GM21367 (cell line): Measurements from ENCODE around the gene AMMECR1L.
"Not testable (repeated sequence)": the region's sequence is repeated elsewhere in the genome, so short reads cannot be mapped to it uniquely, and the experiment has no call there.

ENCODE experiments used
- ATAC-seq: cut with Tn5 transposase; IDR thresholded peaks from one replicate; pipeline ENCODE4 v1.9.1; 2021; ENCODE audit not compliant: unreplicated experiment

Gene AMMECR1L

DNA sequence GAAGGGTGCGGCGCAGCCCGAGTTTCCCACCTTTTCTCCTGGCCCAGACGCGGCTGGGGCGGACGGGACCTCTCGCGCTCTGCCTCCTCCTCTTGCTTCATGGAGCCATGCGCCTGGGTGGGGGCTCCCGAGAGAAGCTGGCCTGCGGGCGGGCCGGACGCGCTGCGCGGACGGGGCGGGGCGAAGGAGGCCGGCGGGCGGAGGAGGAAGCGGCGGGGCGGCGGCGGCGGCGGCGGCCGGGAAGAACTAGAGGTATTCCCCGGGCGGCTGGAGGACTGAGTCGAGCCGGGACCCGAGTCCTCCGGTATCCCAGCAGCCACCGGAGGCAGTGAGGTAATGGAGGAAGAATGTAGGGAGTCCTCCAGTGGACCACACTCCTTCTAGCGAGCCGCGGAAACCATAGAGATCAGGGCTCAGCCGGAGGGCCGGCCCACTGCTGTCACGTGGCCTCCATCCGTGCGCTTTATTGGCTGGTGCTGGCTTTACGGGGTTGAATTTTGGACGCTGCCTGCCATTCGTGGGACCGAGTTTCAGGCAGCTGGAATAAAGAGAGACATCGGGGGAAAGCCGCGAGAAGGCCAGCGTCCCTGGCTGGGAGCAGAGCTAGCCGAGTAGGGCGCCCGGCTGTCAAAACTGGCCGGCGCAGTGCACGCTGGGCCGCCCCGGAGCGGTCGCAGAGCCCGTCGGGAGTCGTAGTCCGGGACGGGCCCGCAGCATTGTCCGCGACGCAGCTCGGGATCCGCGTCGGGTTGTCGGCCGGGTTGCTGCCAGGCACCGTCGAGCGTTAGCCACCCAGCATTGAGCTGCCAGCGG lies at the start of gene AMMECR1L:
Gene AMMECR1L (minus strand): TSS at position 177 of the 813 bp plus-strand sequence. CDS start 11,722 bp downstream, outside the sequence.
- ATAC-seq = peak; percentile 84

DNA sequence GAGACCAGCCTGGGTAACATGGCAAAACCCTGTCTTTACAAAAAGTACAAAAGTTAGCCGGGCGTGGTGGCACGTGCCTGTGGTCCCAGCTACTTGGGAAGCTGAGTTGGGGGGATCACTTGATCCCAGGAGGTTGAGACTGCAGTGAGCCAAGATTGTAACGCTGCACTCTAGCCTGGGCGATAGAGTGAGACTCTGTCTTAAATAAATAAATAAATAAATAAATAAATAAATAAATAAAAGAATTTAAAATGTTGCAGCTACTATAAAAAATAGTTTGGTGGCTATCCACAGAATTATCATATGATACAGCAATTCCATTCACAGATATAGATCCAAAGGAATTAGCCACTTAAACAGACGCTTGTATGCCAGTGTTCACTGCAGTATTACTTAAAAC lies 49.6 kb upstream of the AMMECR1L start:
- no peak for ATAC-seq

DNA sequence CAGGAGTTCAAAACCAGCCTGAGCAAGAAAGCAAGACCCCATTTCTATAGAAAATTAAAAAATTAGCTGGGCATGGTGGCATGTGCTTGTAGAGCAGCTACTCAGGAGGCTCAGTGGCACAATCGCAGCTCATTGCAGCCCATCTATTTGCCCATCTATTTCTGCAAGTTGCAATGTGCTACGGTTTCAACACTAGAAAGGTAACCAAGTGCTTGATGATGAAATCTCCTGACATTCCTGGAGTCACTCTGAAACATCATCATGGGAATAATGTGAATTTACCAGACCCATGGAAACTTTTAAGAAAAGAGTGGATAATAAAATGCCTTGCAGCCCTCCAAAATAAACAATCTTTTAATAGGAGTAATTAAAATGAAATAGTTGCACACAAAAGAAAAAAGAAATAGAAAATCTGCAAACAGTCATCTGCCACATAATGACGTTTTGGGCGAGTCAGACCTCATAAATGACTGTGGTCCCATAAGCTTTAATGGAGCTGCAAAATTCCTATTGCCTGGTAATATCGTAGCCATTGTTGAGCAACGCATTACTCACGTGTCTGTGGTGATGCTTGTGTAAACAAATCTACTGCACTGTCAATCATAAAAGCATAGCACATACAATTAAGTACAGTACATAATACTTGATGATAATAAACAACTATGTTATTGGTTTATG lies 46.6 kb upstream of the AMMECR1L start:
- ATAC-seq = no peak

DNA sequence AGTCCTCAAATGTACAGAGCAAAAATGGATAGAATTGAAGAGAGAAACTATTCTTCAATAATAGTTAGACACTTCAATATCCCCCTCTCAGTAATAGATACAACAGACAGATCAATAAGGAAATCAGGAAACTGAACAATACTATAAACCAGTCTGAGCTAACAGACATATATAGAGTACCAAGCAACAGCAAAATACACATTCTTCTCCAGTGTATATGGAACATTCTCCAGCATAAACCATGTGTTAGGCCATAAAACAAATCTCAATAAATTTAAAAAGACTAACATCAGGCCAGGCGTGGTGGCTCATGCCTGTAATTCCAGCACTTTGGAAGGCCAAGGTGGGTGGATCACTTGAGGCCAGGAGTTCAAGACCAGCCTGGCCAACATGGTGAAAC lies 43.7 kb upstream of the AMMECR1L start:
- ATAC-seq = no peak

DNA sequence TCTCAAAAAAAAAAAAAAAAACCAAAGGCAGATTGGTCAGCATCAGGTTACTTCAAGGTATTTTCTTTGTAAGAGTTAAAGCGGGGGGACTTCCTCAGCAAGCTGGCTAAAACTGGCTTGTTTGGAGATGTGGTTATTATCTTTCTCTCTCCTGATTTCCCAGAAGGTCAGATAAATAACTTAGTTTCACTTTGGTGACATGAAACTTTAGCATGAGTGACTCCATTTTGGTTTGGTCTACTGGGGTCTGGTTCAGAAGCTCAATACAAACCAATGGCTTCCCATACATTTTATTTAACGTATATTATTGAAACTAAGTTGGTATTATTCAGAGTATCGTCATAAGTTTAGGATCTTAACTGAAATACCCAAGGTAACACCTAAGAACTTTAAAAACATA lies 41.6 kb upstream of the AMMECR1L start:
- no peak for ATAC-seq

DNA sequence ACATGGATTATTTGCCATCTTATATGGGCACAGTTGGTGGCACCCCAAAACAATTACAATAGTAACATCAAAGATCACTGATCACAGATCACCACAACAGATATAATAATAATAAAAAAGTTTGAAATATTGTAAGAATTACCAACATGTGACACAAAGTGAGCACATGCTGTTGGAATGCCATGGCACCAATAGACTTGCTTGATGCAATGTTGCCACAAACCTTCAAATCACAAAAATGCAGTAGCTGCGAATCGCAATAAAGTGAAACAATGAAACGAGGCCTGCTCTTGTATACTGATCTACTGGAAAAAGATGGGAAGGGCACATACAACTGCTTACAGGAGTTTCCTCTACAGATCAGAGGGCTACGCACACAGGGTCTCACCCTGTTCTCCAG lies 32.2 kb upstream of the AMMECR1L start:
- no peak for ATAC-seq

DNA sequence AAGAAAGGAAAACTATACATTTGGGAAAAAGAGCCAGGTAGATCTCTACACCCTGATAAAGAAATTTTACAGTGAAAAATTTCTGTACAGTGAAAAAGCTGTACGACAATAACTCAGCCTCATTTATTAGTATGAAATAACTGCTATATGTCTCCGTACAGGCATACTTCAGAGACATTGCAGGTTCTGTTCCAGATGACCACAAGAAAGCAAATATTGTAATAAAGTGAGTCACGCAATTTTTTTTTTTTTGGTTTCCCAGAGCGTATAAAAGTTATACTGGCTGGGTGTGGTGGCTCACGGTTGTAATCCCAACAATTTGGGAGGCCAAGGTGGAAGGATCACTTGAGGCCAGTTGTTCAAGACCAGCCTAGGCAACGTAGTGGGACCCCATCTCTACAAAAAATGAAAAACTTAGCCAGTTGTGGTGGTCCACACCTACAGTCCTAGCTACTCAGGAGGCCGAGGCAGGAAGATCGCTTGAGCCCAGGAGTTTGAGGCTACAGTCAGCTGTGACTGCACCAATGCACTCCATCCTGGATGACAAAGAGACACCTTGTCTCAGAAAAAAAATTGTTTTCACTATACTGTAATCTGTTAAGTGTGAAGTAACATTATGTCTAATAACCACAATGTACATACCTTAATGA lies 28.2 kb upstream of the AMMECR1L start:
- no peak for ATAC-seq

DNA sequence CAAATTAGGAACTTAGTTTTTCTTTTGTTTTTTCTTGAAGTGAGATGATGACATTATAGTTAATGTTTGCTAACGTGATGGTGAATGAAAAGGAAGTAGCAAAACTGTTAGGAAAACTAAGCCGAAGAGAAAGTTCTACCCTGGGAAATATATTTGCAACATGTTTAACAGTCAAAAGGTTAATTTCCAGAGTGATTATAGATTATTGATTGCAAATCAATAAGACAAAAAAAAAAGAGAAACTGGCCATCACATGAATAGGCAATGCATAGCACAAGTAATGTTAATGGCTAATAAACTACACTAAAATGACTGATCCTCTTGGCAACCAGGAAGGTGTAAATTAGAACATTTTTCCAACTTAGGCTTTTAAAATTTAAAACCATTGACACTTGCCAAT lies 26.0 kb upstream of the AMMECR1L start:
- no peak for ATAC-seq

DNA sequence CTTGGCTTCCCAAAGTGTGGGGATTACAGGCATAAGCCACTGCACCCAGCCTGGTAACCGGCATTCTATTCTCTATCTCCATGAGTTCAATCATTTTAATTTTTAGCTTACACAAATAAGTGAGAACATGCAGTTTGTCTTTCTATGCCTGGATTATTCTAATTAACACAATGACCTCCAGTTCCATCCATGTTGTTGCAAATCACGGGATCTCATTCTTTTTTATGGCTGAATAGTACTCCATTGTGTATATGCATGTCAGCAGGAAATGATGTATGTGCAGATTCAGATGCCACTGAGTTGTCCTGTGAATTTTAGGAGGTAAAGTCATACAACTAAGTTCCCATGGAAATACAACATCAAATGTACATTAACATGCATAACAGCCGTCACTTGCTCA lies 24.7 kb upstream of the AMMECR1L start:
- no peak for ATAC-seq

DNA sequence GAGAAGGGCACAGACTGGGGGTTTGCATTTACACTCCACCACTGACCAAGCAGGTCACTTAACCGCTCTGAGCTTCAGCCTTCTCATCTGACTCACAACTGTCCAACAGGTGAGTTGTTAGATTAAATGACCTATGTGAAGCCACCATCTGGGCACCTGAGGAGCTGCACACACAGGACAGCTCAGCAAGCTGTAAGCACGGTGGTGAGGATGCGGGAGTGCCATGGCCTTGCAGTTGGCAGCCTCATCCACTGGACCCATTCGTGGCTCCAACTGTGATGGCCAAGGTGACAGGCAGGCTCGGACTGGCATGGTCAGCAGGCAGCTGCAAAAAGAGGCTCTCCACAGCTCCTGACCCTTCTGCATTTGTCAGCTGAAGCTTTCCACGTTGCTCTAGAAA lies 23.3 kb upstream of the AMMECR1L start:
- no peak for ATAC-seq

DNA sequence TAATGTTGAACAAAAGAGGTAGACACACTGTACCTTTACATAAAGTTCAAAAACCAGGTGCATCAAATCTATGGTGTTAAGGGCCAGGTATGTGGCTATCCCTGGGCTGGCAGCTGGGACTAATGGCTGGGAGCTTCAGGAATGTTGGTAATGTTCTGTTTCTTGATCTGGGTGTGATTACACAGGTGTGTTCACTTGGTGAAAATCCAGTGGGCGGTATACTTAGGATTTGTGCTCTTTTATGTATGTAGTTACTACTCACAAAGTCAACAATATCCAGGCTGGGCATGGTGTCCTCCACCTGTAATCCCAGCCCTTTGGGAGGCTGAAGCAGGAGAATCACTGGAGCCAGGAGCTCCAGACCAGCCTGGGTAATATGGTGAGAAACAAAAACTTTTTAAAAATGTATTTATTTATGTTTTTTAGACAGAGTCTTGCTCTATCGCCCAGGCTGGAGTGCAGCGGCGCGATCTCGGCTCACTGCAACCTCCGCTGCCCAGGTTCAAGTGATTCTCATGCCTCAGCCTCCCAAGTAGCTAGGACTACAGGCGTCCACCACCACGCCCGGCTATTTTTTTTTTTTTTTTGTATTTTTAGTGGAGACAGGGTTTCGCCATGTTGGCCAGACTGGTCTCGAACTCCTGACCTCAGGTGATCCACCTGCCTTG lies 22.1 kb upstream of the AMMECR1L start:
- not testable (repeated sequence) for ATAC-seq

DNA sequence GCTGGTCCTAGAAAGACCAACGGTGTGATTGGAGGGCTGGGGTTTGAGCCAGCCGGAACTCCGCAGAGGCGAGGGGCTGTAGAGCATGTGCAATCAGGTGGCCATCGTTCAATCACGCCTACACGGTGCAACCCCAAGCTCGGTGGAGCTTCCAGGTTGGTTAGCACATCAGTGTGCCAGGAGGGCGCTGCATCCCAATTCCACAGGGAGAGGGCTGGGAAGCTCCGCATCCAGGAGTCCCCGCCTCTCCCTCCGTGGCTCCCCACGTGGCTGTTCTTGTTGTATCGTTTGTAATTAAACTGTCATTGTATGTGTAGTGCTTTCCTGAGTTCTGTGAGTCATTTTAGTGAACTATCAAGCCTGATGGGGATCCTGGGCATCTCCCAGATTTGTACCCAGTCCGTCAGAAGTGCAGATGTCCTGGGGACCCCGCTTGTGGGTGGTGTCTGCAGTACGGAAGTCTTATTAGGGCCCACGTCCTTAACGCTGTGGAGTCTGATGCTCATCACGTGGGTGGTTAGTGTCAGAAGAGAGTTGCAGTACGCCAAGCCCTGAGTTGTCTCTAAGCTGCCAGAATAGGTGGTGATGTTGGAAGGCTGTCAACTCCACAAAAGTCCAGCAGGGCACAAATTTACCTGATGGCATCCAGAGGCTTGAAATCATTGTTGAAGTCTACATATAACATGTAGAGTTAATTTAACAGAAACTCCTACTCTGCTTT lies 20.6 kb upstream of the AMMECR1L start:
- ATAC-seq = no peak

DNA sequence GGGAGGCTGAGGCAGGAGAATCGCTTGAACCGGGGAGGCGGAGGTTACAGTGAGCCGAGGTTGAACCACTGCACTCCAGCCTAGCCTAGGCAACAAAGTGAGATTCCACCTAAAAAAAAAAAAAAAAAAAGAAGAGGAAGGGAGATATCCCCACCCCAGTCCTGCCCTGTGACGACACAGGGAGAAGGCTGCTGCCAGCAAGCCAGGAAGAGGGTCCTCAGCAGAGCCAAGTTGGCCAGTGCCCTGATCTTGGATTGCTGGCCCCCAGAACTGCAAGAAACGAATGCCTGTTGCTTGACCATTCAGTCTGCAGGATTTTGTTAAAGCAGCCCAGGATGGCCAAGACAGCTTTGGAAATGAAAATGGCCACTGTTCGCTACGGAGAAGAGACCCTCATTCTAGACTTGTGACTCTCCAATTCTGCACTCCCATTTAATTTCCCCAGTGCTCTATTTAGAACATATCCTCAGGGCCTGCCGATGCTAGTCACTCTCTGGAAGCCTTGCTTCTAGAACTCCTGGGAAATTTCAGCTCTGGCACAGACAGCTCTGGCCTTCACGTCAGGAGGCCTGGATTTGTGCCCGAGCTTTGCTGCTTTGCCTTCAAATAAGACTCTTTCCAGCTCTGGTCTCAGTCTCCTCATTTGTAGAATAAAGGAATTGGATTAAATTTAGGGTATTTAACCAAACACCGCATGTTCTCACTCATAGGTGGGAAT lies 15.7 kb upstream of the AMMECR1L start:
- no peak for ATAC-seq

DNA sequence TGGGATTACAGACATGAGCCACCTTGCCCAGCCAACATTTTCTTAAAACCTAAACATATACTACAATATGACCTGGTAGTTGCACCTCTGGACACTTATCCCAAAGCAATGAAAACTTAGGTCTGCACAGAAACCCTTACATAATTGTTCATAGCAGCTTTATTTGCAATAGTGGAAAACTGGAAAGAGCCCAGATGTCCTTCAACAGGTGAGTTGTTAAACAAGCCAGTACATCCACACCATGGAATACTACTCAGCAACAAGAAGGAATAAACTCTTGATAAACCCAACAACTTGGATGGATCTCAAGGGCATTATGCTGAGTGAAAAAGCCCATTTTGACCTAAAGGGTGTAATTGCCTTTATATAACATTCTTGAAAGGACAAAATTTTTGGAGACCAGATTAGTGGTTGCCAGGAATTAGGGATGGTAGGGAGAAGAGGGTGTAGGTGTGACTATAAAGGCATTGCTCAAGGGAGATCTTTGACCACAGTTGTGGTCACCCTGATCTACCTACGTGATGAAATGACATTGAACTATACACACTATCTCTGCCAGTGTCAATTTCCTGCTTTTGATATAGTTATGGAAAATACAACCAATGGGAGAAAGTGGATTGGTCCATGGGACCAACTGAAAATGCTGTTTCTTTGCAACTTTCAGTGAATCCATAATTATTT lies 11.9 kb upstream of the AMMECR1L start:
- ATAC-seq = no peak

DNA sequence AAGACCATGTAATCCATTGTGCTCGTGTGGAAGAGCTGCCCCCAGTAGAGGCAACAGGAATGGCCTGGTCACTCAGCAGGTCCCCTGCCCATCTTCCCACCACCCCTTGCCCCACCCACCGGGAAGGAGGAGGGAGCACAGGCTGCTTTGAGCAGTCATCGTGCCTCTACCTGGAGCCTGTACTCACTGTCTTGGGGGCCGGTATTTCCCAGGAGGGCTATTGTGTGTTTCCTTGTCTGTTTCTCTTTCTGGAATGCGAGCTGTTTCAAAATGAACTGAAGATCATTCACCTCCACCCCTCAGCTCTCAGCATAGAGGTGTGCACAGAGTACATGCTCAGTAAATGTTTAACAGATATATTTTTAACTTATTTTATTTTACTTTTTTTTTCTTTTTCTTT lies 7.7 kb upstream of the AMMECR1L start:
- ATAC-seq = no peak

DNA sequence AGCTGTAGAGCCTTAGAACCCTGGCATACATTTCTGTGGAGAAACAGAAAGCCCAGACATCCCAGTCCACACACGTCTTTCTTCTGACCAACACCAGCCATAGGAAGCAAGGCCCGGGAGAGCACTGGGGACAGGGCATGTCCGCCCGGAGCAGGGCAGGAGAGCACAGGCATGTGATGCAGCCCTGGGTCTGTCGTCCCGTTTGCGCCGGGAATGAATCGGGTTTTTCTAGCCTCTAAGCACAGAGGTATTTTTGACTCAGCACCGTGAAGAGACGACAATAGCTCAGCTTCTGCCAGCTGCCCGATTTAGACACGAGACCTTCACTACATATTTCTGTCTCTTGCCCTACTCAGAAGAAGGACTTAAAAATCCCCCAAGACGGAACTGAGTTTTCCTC lies 7.3 kb upstream of the AMMECR1L start:
- ATAC-seq = no peak

DNA sequence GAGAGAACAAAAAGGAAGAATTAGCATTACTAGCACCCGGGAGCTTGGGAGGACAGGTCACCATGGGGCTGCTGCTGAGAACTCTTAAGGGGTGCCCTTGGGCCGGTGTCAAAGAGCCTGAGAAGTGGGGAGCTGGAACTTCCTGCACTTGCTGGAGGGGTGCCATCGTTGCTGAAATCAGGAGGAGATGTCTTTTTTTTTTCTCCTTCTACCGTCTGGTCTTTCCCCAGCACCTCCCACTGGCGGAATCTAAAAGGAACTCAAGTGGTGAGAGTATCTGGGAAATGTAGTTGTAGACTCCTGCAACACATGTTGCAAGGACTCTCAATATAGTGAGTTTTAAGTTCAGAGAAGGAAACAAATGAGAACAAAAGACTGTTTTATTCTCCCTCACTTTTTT lies 6.1 kb upstream of the AMMECR1L start:
- no peak for ATAC-seq

DNA sequence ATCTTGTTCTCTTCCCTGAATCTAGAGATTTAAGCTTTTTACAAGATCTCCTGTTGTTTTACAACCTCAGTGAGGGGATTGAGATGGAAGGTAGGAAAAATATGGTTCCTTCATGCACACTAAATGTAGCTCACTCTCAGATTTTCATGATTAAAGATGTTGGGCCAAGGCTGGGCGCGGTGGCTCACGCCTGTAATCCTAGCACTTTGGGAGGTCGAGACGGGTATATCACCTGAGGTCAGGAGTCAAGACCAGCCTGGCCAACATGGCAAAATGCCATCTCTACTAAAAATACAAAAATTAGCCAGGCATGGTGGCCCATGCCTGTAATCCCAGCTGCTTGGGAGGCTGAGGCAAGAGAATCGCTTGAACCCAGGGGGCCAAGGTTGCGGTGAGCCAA lies 5.0 kb upstream of the AMMECR1L start:
- not testable (repeated sequence) for ATAC-seq

DNA sequence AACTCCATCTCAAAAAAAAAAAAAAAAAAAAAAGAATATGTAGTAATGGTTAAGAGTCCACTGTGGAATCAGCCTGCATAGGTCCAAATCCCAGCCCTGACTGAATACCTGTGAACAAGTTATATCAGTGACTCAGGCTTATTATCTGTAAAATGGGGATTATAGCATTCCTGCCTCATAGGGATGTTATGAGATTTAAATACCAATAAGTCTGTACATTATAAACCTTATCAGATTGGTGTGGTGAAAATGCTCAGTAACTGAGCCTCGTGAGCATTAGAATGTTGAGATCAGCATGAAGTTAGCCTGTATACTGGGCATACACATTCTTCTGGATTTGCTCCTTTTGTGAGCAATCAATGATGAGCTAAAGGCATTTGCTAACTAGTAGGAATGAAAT lies 3.0 kb upstream of the AMMECR1L start:
- ATAC-seq = no peak

DNA sequence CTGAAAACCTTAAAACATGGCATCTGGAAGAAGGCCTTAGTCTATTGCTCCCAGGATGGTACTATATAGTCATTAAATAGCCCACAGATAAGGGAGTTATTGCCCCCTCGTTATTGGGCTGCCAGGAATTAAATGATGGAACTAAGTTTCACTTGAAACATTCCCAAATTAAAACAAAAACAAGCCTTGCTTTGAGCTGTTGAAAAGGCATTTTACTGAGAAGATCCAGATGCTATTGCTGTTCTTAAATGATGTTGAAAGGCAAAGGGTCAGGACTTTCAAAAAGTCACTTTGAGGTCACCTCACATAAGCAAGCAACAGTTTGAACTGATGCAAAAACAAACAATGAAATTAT lies 2.0 kb upstream of the AMMECR1L start:
- ATAC-seq = no peak
